CD4-positive, alpha-beta T cell treated with Interleukin-1 beta for 1 hour (primary cell): ENCODE measurements around the gene DHDDS.
"Not testable (repeated sequence)": the region's sequence is repeated elsewhere in the genome, so short reads cannot be mapped to it uniquely, and the experiment has no call there.

Source experiments
- DNase-seq, 2 donors: peaks; one replicate each; pipeline ENCODE4 v3.0.0-alpha.2; 2020 to 2022

The DHDDS gene

DNA sequence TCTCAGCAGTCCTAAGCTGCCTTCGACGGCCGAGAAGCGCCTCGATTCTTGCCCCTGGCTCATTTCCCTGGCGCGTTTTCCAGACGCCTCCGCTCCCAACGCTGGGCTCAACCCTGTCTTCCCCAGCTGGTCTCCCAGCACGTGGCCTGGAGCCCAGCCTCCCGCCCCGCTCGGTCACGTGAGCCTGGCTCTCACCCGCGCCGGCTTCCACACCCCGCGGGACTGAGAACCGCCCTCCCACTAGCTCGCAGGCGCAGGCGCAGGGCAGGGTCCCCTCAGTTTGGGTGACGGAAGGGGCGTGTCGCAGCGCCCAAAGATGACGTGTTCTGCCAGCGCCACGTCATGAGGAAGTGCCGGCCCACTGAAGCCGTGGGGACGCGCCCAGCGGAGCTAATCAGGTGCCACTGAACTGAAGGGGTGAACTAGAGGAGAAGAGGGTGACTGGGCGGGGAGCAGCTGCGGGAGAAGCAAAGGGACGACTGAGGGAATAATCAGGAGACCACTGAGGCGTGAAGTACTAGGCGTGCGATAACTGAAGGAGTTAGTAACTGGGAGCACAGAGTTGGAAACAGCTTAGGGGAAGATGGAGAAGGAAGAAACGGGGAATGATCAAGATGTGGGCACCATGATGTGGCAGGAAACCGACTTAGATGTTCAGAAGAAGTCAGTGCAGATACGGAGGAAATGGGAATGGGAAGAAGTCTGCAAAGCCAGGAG lies at the start of gene DHDDS:
TSS of gene DHDDS (plus strand) at position 343 of the 717 bp plus-strand sequence. CDS start 625 bp downstream, outside the sequence.
- DNase-seq, result peak; percentile 98 to 99

- DNase-seq, result no peak
Measured at GRCh38 chr1:26384076-26384475, 48.0 kb upstream of the DHDDS start.

DNA sequence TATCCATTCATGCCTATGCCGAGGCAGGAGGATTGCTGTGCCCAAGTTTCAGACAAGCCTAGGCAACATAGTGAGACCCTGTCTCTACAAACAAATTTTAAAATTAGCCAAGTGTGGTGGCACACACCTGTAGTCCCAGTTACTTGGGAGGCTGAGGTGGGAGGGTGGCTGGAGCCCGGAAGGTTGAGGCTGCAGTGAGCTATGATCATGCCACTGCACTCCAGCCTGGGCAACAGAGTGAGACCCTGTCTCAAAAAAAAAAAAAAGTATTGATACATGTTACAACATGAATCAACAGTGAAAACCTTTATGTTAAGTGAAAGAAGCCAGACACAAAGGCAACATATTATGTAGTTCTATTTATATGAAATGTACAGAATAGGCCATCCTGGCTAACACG lies 47.1 kb upstream of the DHDDS start:
- DNase-seq, result not testable (repeated sequence)

DNA sequence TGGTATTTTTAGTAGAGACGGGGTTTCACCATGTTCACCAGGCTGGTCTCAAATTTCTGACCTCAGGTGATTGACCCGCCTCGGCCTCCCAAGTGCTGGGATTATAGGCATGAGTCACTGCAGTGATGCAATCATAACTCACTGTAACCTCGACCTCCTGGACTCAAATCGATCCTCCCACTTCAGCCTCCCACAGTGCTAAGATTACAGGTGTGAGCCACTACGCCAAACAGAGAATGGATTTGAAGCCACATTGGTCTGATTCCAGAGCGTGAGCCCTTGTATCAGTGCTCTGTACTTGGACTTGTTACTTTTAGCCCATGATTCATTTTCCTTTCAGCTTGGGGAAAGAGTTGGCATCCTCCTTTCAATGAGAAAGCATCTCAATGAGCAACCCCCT lies 44.7 kb upstream of the DHDDS start:
- DNase-seq, result no peak

DNA sequence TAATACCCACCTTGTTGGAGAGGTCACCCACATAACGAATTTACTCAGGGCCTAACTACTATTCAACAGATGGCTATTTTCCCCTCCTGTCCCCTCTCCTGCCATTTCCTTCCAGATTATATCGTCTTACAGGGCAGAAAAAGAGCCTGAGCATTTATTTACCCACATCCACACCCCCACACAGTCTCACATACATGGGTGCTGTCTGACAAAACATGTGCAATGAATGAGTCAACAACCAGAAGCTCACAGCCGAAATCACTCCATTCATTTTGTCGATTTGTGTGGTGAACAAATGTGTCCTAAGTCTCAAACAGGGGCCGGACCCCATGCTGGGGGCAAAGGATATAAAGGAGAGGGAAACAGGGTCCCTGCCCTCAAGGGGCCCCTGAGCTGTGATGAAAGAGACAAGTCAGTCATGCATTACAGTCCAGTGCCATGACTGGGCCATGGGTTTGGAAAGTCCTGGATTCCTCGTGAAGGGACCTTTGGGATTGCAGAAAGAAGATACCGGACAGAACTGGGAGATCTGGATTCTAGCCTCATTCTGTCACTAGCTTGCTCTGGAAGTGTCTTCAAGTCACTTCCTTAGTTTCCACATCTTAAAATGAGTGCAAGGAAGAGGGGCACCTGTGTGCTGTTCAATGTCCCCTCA lies 43.2 kb upstream of the DHDDS start:
- DNase-seq, result no peak

- no peak for DNase-seq
Measured at GRCh38 chr1:26389604-26390247, 42.4 kb upstream of the DHDDS start.

DNA sequence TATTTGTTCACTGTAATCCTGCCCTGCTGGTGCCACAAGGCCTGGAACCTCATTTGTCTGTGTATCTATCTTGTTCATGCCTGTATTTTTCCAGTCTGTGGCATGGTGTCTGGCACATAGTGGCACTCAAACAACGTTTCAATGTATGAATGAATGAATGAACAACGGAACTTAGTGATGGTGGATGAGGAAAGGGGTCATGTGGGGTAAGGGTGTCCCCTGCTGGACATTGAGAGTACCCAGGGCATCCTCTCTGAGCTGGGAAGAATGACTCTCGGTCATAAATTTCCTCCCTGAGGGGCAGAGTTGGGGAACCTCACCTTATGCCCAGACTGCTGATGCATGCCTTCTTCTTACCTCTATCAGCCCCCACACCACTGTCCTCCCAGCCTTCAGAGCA lies 40.7 kb upstream of the DHDDS start:
- DNase-seq, result peak; percentile 44 to 67

- DNase-seq, result no peak
Measured at GRCh38 chr1:26395754-26396153, 36.4 kb upstream of the DHDDS start.

DNA sequence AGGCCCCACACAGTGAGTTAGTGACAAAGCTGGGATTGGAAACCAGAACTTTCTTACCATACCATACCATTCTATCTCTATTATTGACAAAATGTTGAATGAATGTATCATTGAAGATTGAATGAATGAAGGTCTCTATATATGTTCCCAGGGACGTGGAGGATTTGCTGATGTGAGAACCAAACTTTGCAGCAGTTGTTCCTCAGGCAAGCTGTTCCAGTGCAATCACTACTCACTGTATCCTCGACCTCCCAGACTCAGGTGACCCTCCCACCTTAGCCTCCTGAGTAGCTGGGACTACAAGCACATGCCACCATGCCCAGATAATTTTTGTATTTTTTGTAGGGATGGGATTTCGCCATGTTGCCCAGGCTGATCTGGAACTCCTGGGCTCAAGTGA lies 33.1 kb upstream of the DHDDS start:
- no peak for DNase-seq

DNA sequence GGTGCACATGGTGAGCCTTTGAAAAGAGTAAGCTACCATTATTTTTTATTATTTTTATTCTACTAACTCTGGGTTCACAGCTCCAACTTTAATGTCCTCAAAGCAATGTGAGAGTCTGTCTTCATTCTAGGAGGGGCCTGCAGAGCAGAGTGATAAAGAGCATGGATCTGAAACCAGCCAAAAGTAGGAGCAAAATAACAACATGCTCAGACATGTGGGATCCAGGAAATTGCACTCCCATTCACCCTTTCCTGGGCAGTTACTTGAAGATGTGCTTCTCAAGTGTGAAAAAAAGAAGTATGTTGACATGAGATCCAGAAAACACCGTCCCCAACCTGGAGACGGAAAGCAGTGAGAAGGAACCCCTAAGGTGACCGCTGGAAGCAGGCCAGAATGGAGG lies 30.2 kb upstream of the DHDDS start:
- DNase-seq, result no peak

DNA sequence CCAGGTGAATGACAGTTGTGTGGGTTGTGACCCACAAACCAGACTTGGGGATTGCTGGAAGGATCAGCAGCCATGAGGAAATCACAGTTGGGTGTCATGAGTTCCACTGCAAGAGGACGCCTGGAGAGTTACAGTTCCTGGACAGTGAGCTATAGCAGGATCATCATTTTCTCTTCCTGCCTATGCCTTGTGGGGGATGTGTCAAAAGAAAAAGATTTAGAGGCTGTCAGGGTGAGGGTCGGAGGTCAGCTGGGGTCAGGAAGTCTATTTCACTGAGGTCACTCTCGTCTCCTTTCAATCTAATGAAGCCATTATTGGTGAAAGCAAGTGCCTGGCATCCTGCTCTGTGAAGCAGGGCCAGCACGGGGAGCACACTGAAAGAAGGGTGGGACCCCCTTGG lies 28.5 kb upstream of the DHDDS start:
- DNase-seq, result no peak

- no peak for DNase-seq
Measured at GRCh38 chr1:26404641-26405040, 27.5 kb upstream of the DHDDS start.

- DNase-seq, result no peak
Measured at GRCh38 chr1:26405281-26405915, 26.7 kb upstream of the DHDDS start.

- peak; percentile 64 to 80 for DNase-seq
Measured at GRCh38 chr1:26408604-26409003, 23.5 kb upstream of the DHDDS start.

DNA sequence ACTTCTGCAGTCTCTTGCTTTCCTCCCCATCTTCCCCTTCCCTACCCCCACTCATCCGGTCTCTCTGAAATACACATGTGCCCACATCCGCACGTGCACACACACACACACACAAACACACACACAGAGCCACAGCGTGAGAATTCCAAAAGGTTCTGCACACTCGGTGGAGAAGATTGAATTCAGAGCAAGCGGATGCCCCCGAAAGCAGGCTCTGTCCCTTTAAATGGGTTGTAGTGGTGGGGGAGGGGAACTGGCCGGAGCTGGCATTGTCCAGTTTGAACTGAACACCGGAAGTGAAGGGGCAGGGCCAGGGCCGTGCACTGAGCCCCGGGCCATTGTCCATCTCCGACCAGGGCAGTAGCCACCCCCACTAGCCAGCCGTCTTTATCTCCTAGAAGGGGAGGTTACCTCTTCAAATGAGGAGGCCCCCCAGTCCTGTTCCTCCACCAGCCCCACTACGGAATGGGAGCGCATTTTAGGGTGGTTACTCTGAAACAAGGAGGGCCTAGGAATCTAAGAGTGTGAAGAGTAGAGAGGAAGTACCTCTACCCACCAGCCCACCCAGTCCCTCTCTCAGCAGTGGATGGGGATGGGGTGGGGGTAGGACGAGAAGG lies 22.8 kb upstream of the DHDDS start:
- DNase-seq, result no peak

GRCh38 chr1:26410706-26411623 lies 21.2 kb upstream of the DHDDS start, which contains the start of gene LIN28A:
TSS of gene LIN28A (plus strand) at chr1:26410817. CDS start at chr1:26410892, 75 bp downstream.
- DNase-seq, result no peak

- no peak for DNase-seq
Measured at GRCh38 chr1:26411624-26412074, 20.5 kb upstream of the DHDDS start.

- DNase-seq, result no peak
Measured at GRCh38 chr1:26412180-26412840, 19.8 kb upstream of the DHDDS start.

DNA sequence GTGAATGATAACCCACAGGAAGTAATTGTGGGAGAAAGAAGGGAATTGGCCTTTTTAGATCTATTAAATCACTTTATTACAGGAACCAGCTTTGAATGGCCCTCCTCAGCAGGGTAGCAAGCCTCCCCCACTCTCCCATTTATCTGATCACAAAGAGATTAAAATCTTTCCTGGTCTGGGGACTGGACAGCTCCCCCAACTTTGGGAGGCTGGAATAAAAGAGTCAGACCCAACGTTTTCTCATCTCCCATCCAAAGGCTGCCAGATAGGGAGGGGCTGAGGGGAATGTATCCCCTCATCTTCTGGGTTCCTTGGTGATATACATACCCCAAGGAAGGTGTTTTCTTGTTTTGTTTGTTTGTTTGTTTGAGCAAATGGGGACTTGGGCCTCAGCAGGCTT lies 19.1 kb upstream of the DHDDS start:
- DNase-seq, result no peak

- peak; percentile 80 to 85 for DNase-seq
Measured at GRCh38 chr1:26417111-26417759, 14.9 kb upstream of the DHDDS start.

- DNase-seq, result no peak
Measured at GRCh38 chr1:26418865-26419349, 13.2 kb upstream of the DHDDS start.
